Endodermal cell (in vitro differentiated cells): ENCODE measurements around the gene DUSP11. TPM values are rescaled to one million over a fixed set of nuclear protein-coding genes. Genes with fewer than 3 reads are reported as not detected.
"Not testable (repeated sequence)": the region's sequence is repeated elsewhere in the genome, so short reads cannot be mapped to it uniquely, and the experiment has no call there.

Experiments
- DNase-seq: peaks from one replicate; pipeline ENCODE4 v3.0.0-alpha.2; 2017
- H3K27ac ChIP-seq: 2 replicates; pipeline ENCODE4 v1.5.1; 2013; ENCODE audit warnings: mild to moderate bottlenecking, low read depth, low read length, moderate library complexity
- H3K27me3 ChIP-seq: 2 replicates; pipeline ENCODE4 v1.6.1; 2013; ENCODE audit warnings: mild to moderate bottlenecking, low read length, moderate library complexity; ENCODE audit not compliant: insufficient read depth, control insufficient read depth, poor library complexity, severe bottlenecking
- H3K36me3 ChIP-seq: 2 replicates; pipeline ENCODE4 v1.7.0; 2013; ENCODE audit warnings: mild to moderate bottlenecking, low read length, moderate library complexity; ENCODE audit not compliant: control insufficient read depth, insufficient read depth
- H3K4me1 ChIP-seq: one replicate; pipeline ENCODE4 v1.7.0; 2013; ENCODE audit warnings: low read length; ENCODE audit not compliant: control insufficient read depth, insufficient read depth
- H3K4me3 ChIP-seq: 2 replicates; pipeline ENCODE4 v1.5.1; 2013; ENCODE audit warnings: mild to moderate bottlenecking, low read length, moderate library complexity
- H3K9ac ChIP-seq: 2 replicates; pipeline ENCODE4 v1.6.1; 2013; ENCODE audit warnings: mild to moderate bottlenecking, low read length, moderate library complexity; ENCODE audit not compliant: poor library complexity, severe bottlenecking; ENCODE audit errors: extremely low read depth
- H3K9me3 ChIP-seq: 2 replicates; pipeline ENCODE4 v1.6.1; 2013; ENCODE audit warnings: mild to moderate bottlenecking, low read length, moderate library complexity; ENCODE audit not compliant: control insufficient read depth
- H3K27ac Mint-ChIP-seq: 2 replicates; pipeline ENCODE4 v1.8.0; 2020; ENCODE audit warnings: mixed read lengths
- H3K27me3 Mint-ChIP-seq: 2 replicates; pipeline ENCODE4 v1.8.0; 2021; ENCODE audit warnings: mild to moderate bottlenecking, mixed read lengths; ENCODE audit not compliant: insufficient read depth
- H3K36me3 Mint-ChIP-seq: 2 replicates; pipeline ENCODE4 v1.8.0; 2020; ENCODE audit warnings: low read depth, mixed read lengths
- H3K4me1 Mint-ChIP-seq: 2 replicates; pipeline ENCODE4 v1.8.0; 2020; ENCODE audit warnings: mixed read lengths
- H3K4me3 Mint-ChIP-seq: 2 replicates; pipeline ENCODE4 v1.8.0; 2020; ENCODE audit warnings: mild to moderate bottlenecking, moderate library complexity, mixed read lengths
- H3K9me3 Mint-ChIP-seq: 2 replicates; pipeline ENCODE4 v1.8.0; 2020; ENCODE audit warnings: mild to moderate bottlenecking, mixed read lengths
- CTCF ChIP-seq: fragments of 200-600 bp; sonication (generic); conservative IDR thresholded peaks from 2 replicates; pipeline ENCODE4 v1.5.0; 2021; ENCODE audit warnings: antibody characterized with exemption, mild to moderate bottlenecking
- WGBS, 2 experiments: methylation state at CpG; one replicate each; pipeline versions ENCODE4 v1.1.5 to v1.1.7; 2013; ENCODE audit warnings: missing lambda C conversion rate in 2 of 2, mixed read lengths in 1 of 2; ENCODE audit not compliant: insufficient coverage in 1 of 2, insufficient read length in 1 of 2; 5-methylcytosine and 5-hydroxymethylcytosine counted together
- total RNA-seq, 2 donors: library from RNA; stranded (reverse); fragmentation: NEBNext Ultra II Directional in 1 of 2; extraction: Animal tissue kit (Norgen Biotek cat#: 25700) in 1 of 2; gene quantifications; 2 replicates in 1 of 2; 3 replicates in 1 of 2; pipeline ENCODE4 v1.2.1, GENCODE V29; 2021

DUSP11 gene
- total RNA-seq, 2 donors from 2014 or later: 18.8 to 23.0 TPM

- H3K36me3 ChIP-seq: no peaks in the 10 kb centered on the region
- H3K27me3 Mint-ChIP-seq: peaks cover 51% of the 10 kb centered on the region
- no peak overlapping the region for H3K4me3 Mint-ChIP-seq
- no peaks in the 10 kb centered on the region for H3K36me3 Mint-ChIP-seq
- no peaks in the 10 kb centered on the region for H3K9me3 ChIP-seq
- H3K27ac ChIP-seq: no peak overlapping the region
- no peaks in the 10 kb centered on the region for H3K4me1 ChIP-seq
- no peaks in the 10 kb centered on the region for H3K4me1 Mint-ChIP-seq
- TF ChIP-seq CTCF: no peak
- no peaks in the 10 kb centered on the region for H3K9me3 Mint-ChIP-seq
- no peak overlapping the region for H3K4me3 ChIP-seq
- DNase-seq: no peak
- no peak overlapping the region for H3K27ac Mint-ChIP-seq
- H3K27me3 ChIP-seq: peaks cover 56% of the 10 kb centered on the region
- no peak overlapping the region for H3K9ac ChIP-seq
These were observed 32.0 kb upstream of the DUSP11 start for GRCh38 chr2:73811878-73812277.

- H3K36me3 Mint-ChIP-seq, H3K27me3 ChIP-seq, H3K4me1 ChIP-seq, H3K4me3 ChIP-seq, H3K9ac ChIP-seq, DNase-seq, H3K27me3 Mint-ChIP-seq, H3K4me1 Mint-ChIP-seq, H3K27ac ChIP-seq, H3K9me3 Mint-ChIP-seq, H3K4me3 Mint-ChIP-seq, H3K27ac Mint-ChIP-seq, H3K9me3 ChIP-seq, H3K36me3 ChIP-seq: not testable (repeated sequence)
- WGBS, 2 experiments: no CpG with 5 or more reads among the region's 3 CpGs
These were observed 4.0 kb upstream of the DUSP11 start, which contains the start of gene C2orf78 for GRCh38 chr2:73783883-73784282. C2orf78 (plus strand) TSS chr2:73784183; CDS start chr2:73784310, 127 bp downstream.

- H3K36me3 Mint-ChIP-seq, H3K4me3 ChIP-seq, H3K9me3 Mint-ChIP-seq, H3K27me3 Mint-ChIP-seq, H3K27ac Mint-ChIP-seq, H3K4me1 ChIP-seq, H3K4me1 Mint-ChIP-seq, H3K9me3 ChIP-seq, H3K27ac ChIP-seq, H3K9ac ChIP-seq, H3K27me3 ChIP-seq, H3K4me3 Mint-ChIP-seq, H3K36me3 ChIP-seq: not testable (repeated sequence)
- peak; percentile 43 for DNase-seq
- 85 to 93% methylated on average over 8 to 15 of the region's 15 CpGs for WGBS, 2 experiments
These were observed 3.5 kb upstream of the DUSP11 start for GRCh38 chr2:73783402-73783801.

GRCh38 chr2:73780237-73780582 lies 307 bp upstream of the DUSP11 start:
- H3K36me3 ChIP-seq: peaks cover 16% of the 10 kb centered on the region
- H3K27ac ChIP-seq: no peak overlapping the region
- peaks cover 5% of the 10 kb centered on the region for H3K4me1 Mint-ChIP-seq
- peak overlapping the region; percentile 92 for H3K4me3 ChIP-seq
- no peak overlapping the region for H3K27ac Mint-ChIP-seq
- no peaks in the 10 kb centered on the region for H3K4me1 ChIP-seq
- no peak for TF ChIP-seq CTCF
- H3K9me3 Mint-ChIP-seq: no peaks in the 10 kb centered on the region
- peaks cover 17% of the 10 kb centered on the region for H3K36me3 Mint-ChIP-seq
- H3K27me3 ChIP-seq: no peaks in the 10 kb centered on the region
- H3K4me3 Mint-ChIP-seq: peak overlapping the region; percentile 97
- H3K9ac ChIP-seq: no peak overlapping the region
- no peaks in the 10 kb centered on the region for H3K27me3 Mint-ChIP-seq
- no peak for DNase-seq
- WGBS, 2 experiments: 0 to 11% methylated on average over 1 to 7 of the region's 7 CpGs
- no peaks in the 10 kb centered on the region for H3K9me3 ChIP-seq

GRCh38 chr2:73778867-73779466 lies 936 bp downstream of the DUSP11 start:
- Mint-ChIP-seq H3K27ac (peak overlapping the region; percentile 96), H3K4me3 (peak overlapping the region; percentile 97), H3K36me3 (peaks cover 28% of the 10 kb centered on the region)
- peak overlapping the region; percentile 92 for H3K4me3 ChIP-seq
- not testable (repeated sequence) for H3K27ac ChIP-seq, DNase-seq, H3K4me1 ChIP-seq, H3K27me3 Mint-ChIP-seq, H3K9me3 ChIP-seq, H3K9me3 Mint-ChIP-seq, H3K27me3 ChIP-seq, H3K4me1 Mint-ChIP-seq
- H3K36me3 ChIP-seq: peaks cover 29% of the 10 kb centered on the region
- 42 to 80% methylated on average over 3 to 18 of the region's 18 CpGs for WGBS, 2 experiments
- peak overlapping the region; percentile 89 for H3K9ac ChIP-seq
